ENCODE measurements around the gene GRAMD2A.
A peak's percentile ranks its signal among the peaks of the same experiment; 100 is the strongest.

GRAMD2A gene

GRCh38 chr15:72166716-72167417 is 30.7 kb downstream of the GRAMD2A start:
- DNase-seq: no peak

- DNase-seq: no peak
These were observed 33.9 kb downstream of the GRAMD2A start for GRCh38 chr15:72163719-72164118.

- DNase-seq: no peak
These were observed 35.0 kb downstream of the GRAMD2A start for GRCh38 chr15:72162569-72162968.

GRCh38 chr15:72161361-72162132 is 36.0 kb downstream of the GRAMD2A start:
- no peak for DNase-seq

GRCh38 chr15:72160696-72161245 is 36.8 kb downstream of the GRAMD2A start:
- DNase-seq: no peak

GRCh38 chr15:72156928-72157327 is 40.7 kb downstream of the GRAMD2A start:
- DNase-seq: peak; percentile 10 to 23

GRCh38 chr15:72155635-72156616 is 41.7 kb downstream of the GRAMD2A start:
- peak; percentile 80 to 85 for DNase-seq

GRCh38 chr15:72155003-72155621 is 42.5 kb downstream of the GRAMD2A start:
- no peak for DNase-seq

GRCh38 chr15:72154316-72154715 is 43.3 kb downstream of the GRAMD2A start:
- no peak for DNase-seq

GRCh38 chr15:72153269-72154000 is 44.2 kb downstream of the GRAMD2A start:
- DNase-seq: no peak

GRCh38 chr15:72147418-72147817 is 50.2 kb downstream of the GRAMD2A start:
- no peak for DNase-seq

- no peak for DNase-seq
These were observed 50.7 kb downstream of the GRAMD2A start for GRCh38 chr15:72146934-72147333.

GRCh38 chr15:72146221-72146620 is 51.4 kb downstream of the GRAMD2A start:
- DNase-seq: no peak

GRCh38 chr15:72141171-72142084 is 56.2 kb downstream of the GRAMD2A start:
- DNase-seq: no peak

GRCh38 chr15:72140088-72140487 is 57.5 kb downstream of the GRAMD2A start:
- DNase-seq: no peak

GRCh38 chr15:72139667-72140066 is 57.9 kb downstream of the GRAMD2A start:
- no peak for DNase-seq

GRCh38 chr15:72136170-72137051 is 61.2 kb downstream of the GRAMD2A start:
- no peak for DNase-seq

- DNase-seq: no peak
These were observed 61.9 kb downstream of the GRAMD2A start for GRCh38 chr15:72135719-72136118.

GRCh38 chr15:72133211-72133610 is 64.4 kb downstream of the GRAMD2A start:
- DNase-seq: no peak

Data from Kasumi-1 (cell line).